ENCODE data around the gene SRCAP.
A peak's percentile ranks its signal among the peaks of the same experiment; 100 is the strongest.

SRCAP gene

DNA sequence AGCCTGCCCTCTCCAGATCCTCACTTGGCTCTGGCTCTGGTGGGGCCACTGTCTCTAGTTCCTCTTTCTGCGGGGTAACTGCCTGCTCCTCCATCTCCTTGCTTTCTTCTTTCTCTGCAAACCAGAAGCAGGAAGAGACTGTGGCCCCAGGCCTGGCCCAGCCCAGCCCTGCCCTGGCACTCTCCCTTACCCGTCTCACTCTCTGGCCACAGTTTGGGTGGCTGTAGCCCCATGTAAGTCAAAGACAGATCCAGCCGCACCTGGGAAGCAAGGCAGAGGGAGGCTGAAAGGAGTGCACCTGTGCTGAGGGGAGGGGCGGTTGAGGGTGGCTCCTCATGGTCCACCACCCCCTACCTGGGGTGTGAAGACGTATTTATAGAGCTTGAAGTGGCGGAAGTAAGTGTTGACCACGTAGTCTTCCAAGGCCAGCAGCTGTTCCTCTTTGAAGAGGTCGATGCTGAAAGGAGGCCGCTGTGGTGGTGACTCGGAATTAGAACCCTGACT lies 60.1 kb downstream of the SRCAP start:
- no peaks in the 10 kb centered on the region for H3K9me3 ChIP-seq
- peak overlapping the region; percentile 51 to 95 for H3K4me3 ChIP-seq (ENCODE audit: low read depth in 1 of 2, low read length in 1 of 2)
- TF ChIP-seq CTCF (IDR thresholded peaks at IDR 0.05), result no peak
- H3K27me3 ChIP-seq, result no peaks in the 10 kb centered on the region
- peaks cover 48% of the 10 kb centered on the region for H3K36me3 ChIP-seq
- peak overlapping the region; percentile 99 for H3K27ac ChIP-seq
- H3K4me1 ChIP-seq (ENCODE audit: control insufficient read depth in 1 of 2, insufficient read depth in 1 of 2, low read depth in 1 of 2, low read length in 1 of 2), result peaks cover 55 to 59% of the 10 kb centered on the region in 2 experiments

DNA sequence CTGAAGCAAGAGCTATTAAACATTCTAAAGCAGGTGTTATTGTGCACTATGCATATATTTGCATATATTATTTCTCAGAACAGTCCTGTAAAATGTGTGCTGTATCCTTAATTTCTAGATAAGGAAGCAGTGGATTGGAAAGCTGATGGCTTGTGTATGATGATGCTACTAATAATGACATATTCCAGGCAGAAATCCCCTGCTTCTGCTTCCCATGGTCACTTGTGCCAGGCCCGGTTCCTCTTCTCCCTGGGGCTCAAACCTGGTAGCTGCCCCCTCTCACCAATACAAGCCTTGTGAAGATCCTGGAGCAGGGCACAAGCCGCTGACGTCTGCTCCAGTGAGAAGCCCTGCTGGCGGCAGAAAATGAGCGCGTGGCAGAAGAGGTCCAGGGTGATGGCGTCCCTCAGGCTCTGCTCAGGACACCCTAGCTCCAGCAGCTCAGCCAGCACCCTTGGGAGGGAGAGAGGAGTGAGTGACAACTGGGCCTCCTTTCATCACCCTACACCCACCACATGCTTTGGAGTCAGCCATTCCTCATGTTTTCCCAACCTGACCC lies 61.1 kb downstream of the SRCAP start:
- no peak for TF ChIP-seq CTCF (IDR thresholded peaks at IDR 0.05)
- H3K4me3 ChIP-seq (ENCODE audit: low read depth in 1 of 2, low read length in 1 of 2), result peak overlapping the region; percentile 90 to 95
- no peaks in the 10 kb centered on the region for H3K9me3 ChIP-seq
- H3K36me3 ChIP-seq, result peaks cover 48% of the 10 kb centered on the region
- no peaks in the 10 kb centered on the region for H3K27me3 ChIP-seq
- H3K4me1 ChIP-seq (ENCODE audit: control insufficient read depth in 1 of 2, insufficient read depth in 1 of 2, low read depth in 1 of 2, low read length in 1 of 2), result peaks cover 58 to 59% of the 10 kb centered on the region in 2 experiments
- H3K27ac ChIP-seq, result peak overlapping the region; percentile 99

- H3K27me3 ChIP-seq, result no peaks in the 10 kb centered on the region
- TF ChIP-seq CTCF (IDR thresholded peaks at IDR 0.05), result no peak
- H3K4me3 ChIP-seq (ENCODE audit: low read depth in 1 of 2, low read length in 1 of 2), result peak overlapping the region; percentile 90 to 95
- H3K36me3 ChIP-seq, result peaks cover 48% of the 10 kb centered on the region
- peaks cover 58 to 59% of the 10 kb centered on the region in 2 experiments for H3K4me1 ChIP-seq (ENCODE audit: control insufficient read depth in 1 of 2, insufficient read depth in 1 of 2, low read depth in 1 of 2, low read length in 1 of 2)
- peak overlapping the region; percentile 99 for H3K27ac ChIP-seq
- H3K9me3 ChIP-seq, result no peaks in the 10 kb centered on the region
Measured at GRCh38 chr16:30760577-30761426, 61.8 kb downstream of the SRCAP start.

DNA sequence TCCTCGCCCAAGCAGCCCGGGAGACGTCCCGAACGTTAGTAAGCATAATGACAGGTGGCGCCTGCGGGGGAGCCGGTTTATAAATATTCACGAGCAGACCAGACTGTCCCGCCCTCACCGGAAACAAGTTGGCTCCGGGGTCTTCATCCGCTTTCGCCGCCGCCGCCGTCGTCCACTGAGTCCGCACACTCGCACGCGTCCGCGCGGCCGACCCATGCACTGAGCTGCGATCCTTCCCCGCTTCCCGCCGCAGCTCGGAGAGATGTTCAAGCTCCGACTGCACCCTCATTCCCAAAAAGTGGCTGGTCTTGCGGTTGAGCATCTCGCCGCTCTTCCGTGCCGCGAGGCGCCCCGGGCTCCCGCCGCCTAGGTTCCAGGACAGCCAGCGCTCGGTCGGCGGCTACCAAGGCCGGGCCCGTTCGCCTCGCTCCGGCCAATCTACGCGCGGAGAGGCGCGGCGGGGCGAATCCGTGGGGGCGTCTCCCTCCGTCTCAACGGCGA lies 62.5 kb downstream of the SRCAP start:
- no peak for TF ChIP-seq CTCF (IDR thresholded peaks at IDR 0.05)
- Histone ChIP-seq H3K36me3 (peaks cover 48% of the 10 kb centered on the region), H3K4me3 (ENCODE audit: low read depth in 1 of 2, low read length in 1 of 2) (peak overlapping the region; percentile 90 to 95), H3K9me3 (no peaks in the 10 kb centered on the region), H3K4me1 (ENCODE audit: control insufficient read depth in 1 of 2, insufficient read depth in 1 of 2, low read depth in 1 of 2, low read length in 1 of 2) (peaks cover 58 to 59% of the 10 kb centered on the region in 2 experiments), H3K27ac (peak overlapping the region; percentile 99), H3K27me3 (no peaks in the 10 kb centered on the region)

GRCh38 chr16:30761928-30762902 lies 63.2 kb downstream of the SRCAP start, which contains the start of the genes CFAP119 and RNF40:
CFAP119 (minus strand) TSS chr16:30762062; CDS start chr16:30761748, 314 bp downstream.
RNF40 (plus strand) TSS chr16:30762322; CDS start chr16:30762546, 224 bp downstream.
- no peaks in the 10 kb centered on the region for H3K27me3 ChIP-seq

More at GRCh38 chr16:30761928-30762902, 63.2 kb downstream of the SRCAP start, which contains the start of the genes CFAP119 and RNF40:
- Histone ChIP-seq H3K36me3 (peaks cover 48% of the 10 kb centered on the region), H3K27ac (peak within 1 kb of the TSS; percentile 99), H3K9me3 (no peaks in the 10 kb centered on the region), H3K4me3 (ENCODE audit: low read depth in 1 of 2, low read length in 1 of 2) (peak within 1 kb of the TSS; percentile 90 to 95), H3K4me1 (ENCODE audit: control insufficient read depth in 1 of 2, insufficient read depth in 1 of 2, low read depth in 1 of 2, low read length in 1 of 2) (peaks cover 58 to 59% of the 10 kb centered on the region in 2 experiments)
- TF ChIP-seq CTCF (IDR thresholded peaks at IDR 0.05), result peak; percentile 21
